Measurements from ENCODE around the gene AKR1C8.
"Not testable (repeated sequence)": the region's sequence is repeated elsewhere in the genome, so short reads cannot be mapped to it uniquely, and the experiment has no call there.

AKR1C8 gene

GRCh38 chr10:5184987-5185775 lies at the start of gene AKR1C8:
AKR1C8 (minus strand) TSS chr10:5185150; CDS start chr10:5185104, 46 bp downstream.
- H3K4me3 ChIP-seq (ENCODE audit: low read depth, low read length), result no peak within 1 kb of the TSS
- DNase-seq (ENCODE audit: low read depth), result no peak

DNA sequence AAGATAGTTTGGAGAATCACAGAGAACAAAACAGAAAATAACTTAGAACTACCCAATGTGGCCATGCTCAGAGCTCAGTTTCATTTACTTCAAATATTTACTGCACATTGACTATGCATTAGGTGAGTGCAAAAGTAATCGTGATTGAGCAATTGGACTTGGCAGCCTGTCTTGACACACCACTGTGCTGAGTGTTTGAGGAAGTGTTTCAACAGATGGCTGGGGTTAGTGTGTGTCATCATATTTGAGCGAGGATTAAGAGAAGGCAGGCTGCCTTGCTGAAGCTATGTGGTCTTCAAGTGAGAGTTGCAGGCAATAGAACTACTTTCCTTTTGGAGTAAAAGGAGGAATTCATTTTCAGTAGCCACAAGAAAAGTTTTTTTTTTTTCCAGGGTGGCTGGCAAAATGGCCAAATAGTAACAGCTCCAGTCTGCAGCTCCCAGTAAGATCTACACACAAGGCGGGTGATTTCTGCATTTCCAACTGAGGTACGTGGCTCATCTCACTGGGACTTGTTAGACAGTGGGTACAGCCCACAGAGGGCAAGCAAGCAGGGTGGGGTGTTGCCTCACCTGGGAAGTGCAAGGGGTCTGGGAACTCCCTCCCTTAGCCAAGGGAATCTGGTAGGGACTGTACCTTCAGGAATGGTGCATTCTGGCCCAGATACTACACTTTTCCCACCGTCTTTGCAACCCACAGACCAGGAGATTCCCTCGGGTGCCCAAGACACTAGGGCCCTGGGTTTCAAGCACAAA lies 49.3 kb upstream of the AKR1C8 start:
- peak; percentile 84 for DNase-seq (ENCODE audit: low read depth)

GRCh38 chr10:5233324-5233723 lies 48.4 kb upstream of the AKR1C8 start:
- no peak for DNase-seq (ENCODE audit: low read depth)
- H3K4me3 ChIP-seq (ENCODE audit: low read depth, low read length), result no peak overlapping the region

More for the DNA sequence above, 49.3 kb upstream of the AKR1C8 start:
- no peak overlapping the region for H3K4me3 ChIP-seq (ENCODE audit: low read depth, low read length)

GRCh38 chr10:5229019-5229418 lies 44.1 kb upstream of the AKR1C8 start:
- H3K4me3 ChIP-seq (ENCODE audit: low read depth, low read length), result no peak overlapping the region
- DNase-seq (ENCODE audit: low read depth), result no peak

- DNase-seq (ENCODE audit: low read depth), result not testable (repeated sequence)
Observed at GRCh38 chr10:5222942-5223341, 38.0 kb upstream of the AKR1C8 start.

GRCh38 chr10:5219262-5219661 lies 34.3 kb upstream of the AKR1C8 start:
- H3K4me3 ChIP-seq (ENCODE audit: low read depth, low read length), result no peak overlapping the region
- DNase-seq (ENCODE audit: low read depth), result no peak

More at GRCh38 chr10:5222942-5223341, 38.0 kb upstream of the AKR1C8 start:
- H3K4me3 ChIP-seq (ENCODE audit: low read depth, low read length), result not testable (repeated sequence)

DNA sequence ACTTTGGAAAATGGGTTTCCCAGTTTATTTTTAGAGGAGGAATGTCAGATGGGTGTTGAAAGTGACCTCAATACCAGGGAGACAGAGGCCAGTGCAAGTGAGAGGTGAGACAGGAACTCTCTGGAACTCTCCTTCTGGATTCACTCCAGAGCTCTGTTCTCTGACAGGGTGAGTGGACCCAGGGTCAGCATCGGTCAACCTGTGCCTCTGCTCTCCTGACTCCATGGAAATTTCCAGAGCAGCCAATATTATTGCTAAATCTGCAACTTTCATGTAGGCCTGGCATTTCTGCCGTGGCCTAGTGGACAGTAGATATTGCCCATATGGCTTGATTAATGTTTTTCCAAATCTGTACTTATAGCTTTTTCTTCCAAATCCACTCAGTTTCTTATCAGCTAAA lies 31.9 kb upstream of the AKR1C8 start:
- DNase-seq (ENCODE audit: low read depth), result no peak
- H3K4me3 ChIP-seq (ENCODE audit: low read depth, low read length), result no peak overlapping the region

DNA sequence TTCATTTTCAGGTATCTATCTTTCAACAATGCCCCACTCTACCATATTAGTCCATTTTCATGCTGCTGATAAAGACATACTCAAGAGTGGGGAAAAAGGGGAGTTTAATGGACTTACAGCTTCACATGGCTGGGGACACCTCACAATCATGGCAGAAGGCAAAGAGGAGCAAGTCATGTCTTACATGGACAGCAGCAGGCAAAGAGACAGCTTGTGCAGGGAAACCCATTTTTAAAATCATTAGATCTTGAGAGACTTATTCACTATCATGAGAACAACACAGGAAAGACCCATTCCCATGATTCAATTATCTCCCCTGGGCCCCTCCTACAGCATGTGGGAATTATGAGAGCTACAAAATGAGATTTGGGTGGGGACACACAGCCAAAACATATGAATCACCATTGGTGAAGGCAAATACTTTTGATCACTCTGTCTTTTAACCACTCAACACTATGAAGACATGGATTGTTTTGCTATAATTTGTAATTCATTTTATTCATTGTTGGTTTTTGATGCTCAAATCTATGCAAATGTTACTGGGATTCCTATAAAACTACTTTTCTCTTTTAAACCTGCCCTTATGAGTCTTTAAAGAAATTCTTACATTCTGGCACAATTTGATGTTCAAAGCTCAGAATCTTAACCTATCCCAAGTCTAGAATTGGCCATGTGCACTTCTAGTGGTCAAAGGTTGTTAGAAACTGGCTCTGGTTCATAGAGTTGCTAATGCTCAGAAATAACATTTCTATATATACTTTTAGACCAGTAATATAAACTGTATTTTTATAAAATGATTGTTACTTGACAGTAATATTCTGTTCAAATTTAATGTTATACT lies 27.0 kb upstream of the AKR1C8 start:
- no peak overlapping the region for H3K4me3 ChIP-seq (ENCODE audit: low read depth, low read length)
- DNase-seq (ENCODE audit: low read depth), result no peak

DNA sequence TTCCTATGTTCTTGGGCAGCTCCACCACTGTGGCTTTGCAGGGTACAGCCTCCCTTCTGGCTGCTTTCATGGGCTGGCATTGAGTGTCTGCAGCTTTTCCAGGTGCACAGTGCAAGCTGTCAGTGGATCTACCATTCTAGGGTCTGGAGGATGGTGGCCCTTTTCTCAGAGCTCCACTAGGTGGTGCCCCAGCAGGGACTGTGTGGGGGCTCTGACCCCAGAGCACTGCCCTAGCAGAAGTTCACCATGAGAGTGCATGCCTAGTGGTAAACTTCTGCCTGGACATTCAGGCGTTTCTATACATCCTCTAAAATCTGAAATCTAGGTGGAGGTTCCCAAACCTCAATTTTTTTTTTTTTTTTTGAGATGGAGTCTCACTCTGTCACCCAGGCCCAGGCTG lies 25.3 kb upstream of the AKR1C8 start:
- not testable (repeated sequence) for DNase-seq (ENCODE audit: low read depth); H3K4me3 ChIP-seq (ENCODE audit: low read depth, low read length)

- H3K4me3 ChIP-seq (ENCODE audit: low read depth, low read length); DNase-seq (ENCODE audit: low read depth): not testable (repeated sequence)
Observed at GRCh38 chr10:5209776-5210175, 24.8 kb upstream of the AKR1C8 start.

DNA sequence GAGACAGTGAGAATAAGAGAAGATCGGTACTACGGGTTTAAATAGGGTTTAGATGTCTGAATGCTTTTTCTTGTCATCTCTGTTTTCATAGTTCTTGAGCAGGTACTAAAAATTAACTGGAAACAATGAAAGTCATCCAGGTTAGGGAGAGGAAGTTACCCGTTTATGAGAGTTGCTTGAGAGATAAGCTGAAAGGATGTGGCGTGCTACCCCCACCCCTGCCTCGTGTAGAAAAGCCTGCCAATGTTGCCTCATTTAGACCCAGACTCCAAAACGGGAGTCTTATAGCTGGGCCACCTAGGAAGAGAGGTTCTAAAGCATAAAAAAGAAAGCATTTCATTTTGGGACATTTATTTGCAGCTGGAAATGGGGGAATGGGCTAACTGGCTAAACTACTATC lies 21.8 kb upstream of the AKR1C8 start:
- no peak overlapping the region for H3K4me3 ChIP-seq (ENCODE audit: low read depth, low read length)
- no peak for DNase-seq (ENCODE audit: low read depth)

GRCh38 chr10:5199398-5199797 lies 14.4 kb upstream of the AKR1C8 start:
- no peak for DNase-seq (ENCODE audit: low read depth)
- H3K4me3 ChIP-seq (ENCODE audit: low read depth, low read length), result no peak overlapping the region

- DNase-seq (ENCODE audit: low read depth), result no peak
- H3K4me3 ChIP-seq (ENCODE audit: low read depth, low read length), result no peak overlapping the region
Observed at GRCh38 chr10:5198386-5198785, 13.4 kb upstream of the AKR1C8 start.

- no peak within 1 kb of the TSS for H3K4me3 ChIP-seq (ENCODE audit: low read depth, low read length)
- no peak for DNase-seq (ENCODE audit: low read depth)
Observed at GRCh38 chr10:5196702-5197113, 11.8 kb upstream of the AKR1C8 start, which contains the start of gene AKR1C4. AKR1C4 (plus strand) TSS chr10:5196837; CDS start chr10:5196868, 31 bp downstream.

- no peak overlapping the region for H3K4me3 ChIP-seq (ENCODE audit: low read depth, low read length)
- no peak for DNase-seq (ENCODE audit: low read depth)
Observed at GRCh38 chr10:5195727-5196374, 10.9 kb upstream of the AKR1C8 start.

GRCh38 chr10:5194431-5194830 lies 9.5 kb upstream of the AKR1C8 start:
- no peak overlapping the region for H3K4me3 ChIP-seq (ENCODE audit: low read depth, low read length)
- DNase-seq (ENCODE audit: low read depth), result no peak

GRCh38 chr10:5188358-5188757 lies 3.4 kb upstream of the AKR1C8 start:
- no peak overlapping the region for H3K4me3 ChIP-seq (ENCODE audit: low read depth, low read length)
- no peak for DNase-seq (ENCODE audit: low read depth)

DNA sequence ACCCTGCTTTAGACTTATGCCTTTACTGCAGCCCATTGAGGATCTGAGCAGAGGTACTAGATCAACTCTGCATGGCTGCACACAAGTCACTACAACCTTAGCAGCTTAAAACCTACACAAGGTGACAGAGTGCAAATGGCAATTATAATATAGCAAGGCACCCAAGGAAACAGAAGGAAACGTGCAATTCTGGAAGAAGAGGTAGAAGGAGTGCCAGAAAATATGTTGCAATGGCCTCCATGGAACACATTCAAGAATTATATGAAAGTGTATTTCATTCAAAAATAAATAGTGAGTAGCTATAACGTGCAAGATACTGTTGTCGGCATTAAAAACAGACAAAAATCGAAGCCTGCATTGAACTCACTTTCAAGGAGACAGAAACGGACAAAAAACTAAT lies 2.9 kb upstream of the AKR1C8 start:
- no peak for DNase-seq (ENCODE audit: low read depth)
- no peak overlapping the region for H3K4me3 ChIP-seq (ENCODE audit: low read depth, low read length)

GRCh38 chr10:5183923-5184322 lies 1.0 kb downstream of the AKR1C8 start:
- no peak for DNase-seq (ENCODE audit: low read depth)
- no peak overlapping the region for H3K4me3 ChIP-seq (ENCODE audit: low read depth, low read length)

All from skeletal muscle cell (primary cell).